ENCODE results near the gene AHCYL2. TPM values are rescaled to one million over a fixed set of nuclear protein-coding genes. Genes with fewer than 3 reads are reported as not detected.

The AHCYL2 gene
- total and polyA plus RNA-seq, 2 experiments from 2014 or later: 7.8 to 29.4 TPM

- DNase-seq (ENCODE audit: low spot score) (no peak), ATAC-seq (no peak)
- TF ChIP-seq ZNF462 (CRISPR knock-in tag; IDR thresholded peaks at IDR 0.05) (no peak), EZH2 (IDR thresholded peaks at IDR 0.05; ENCODE audit: low read depth, unreplicated experiment) (no peak), ETS1 (IDR thresholded peaks at IDR 0.05) (no peak), STAT1 (IDR thresholded peaks at IDR 0.05; ENCODE audit: unreplicated experiment) (no peak), ZNF331 (CRISPR knock-in tag; IDR thresholded peaks at IDR 0.05; ENCODE audit: low read depth) (no peak), REST (IDR thresholded peaks at IDR 0.05; ENCODE audit: unreplicated experiment) (no peak), CREB1 (CRISPR knock-in tag; IDR thresholded peaks at IDR 0.05; ENCODE audit: low read depth) (no peak), EZH2phosphoT487 (IDR thresholded peaks at IDR 0.05; ENCODE audit: unreplicated experiment) (no peak), JUNB (IDR thresholded peaks at IDR 0.05; ENCODE audit: unreplicated experiment) (no peak), CTCF (conservative IDR thresholded peaks at IDR 0.05; ENCODE audit: low read depth in 2 of 2) (no peak), NANOG (IDR thresholded peaks at IDR 0.05; ENCODE audit: borderline replicate concordance) (no peak), ZNF114 (CRISPR knock-in tag; IDR thresholded peaks at IDR 0.05) (no peak)
- Histone ChIP-seq H3K9me2 (ENCODE audit: insufficient read depth) (no peaks in the 10 kb centered on the region), H4K20me1 (replicated peaks; ENCODE audit: insufficient read depth) (0 out of 2 replicates have a peak, but pooled peaks cover 3% of the 10 kb centered on the region), H3K36me3 (ENCODE audit: insufficient read depth) (no peaks in the 10 kb centered on the region), H2AFZ (no peak overlapping the region), H3K27ac (ENCODE audit: low read depth) (no peak overlapping the region; the same call in 1 of the 2 replicates), H3K4me1 (ENCODE audit: insufficient read depth) (peaks cover 17% of the 10 kb centered on the region), H3K4me3 (no peak overlapping the region), H3K4me2 (no peak overlapping the region), H3F3A (replicated peaks; ENCODE audit: low read depth) (no peaks in the 10 kb centered on the region), H3K79me2 (replicated peaks; ENCODE audit: insufficient read depth) (no peaks in the 10 kb centered on the region), H3K27me3 (ENCODE audit: insufficient read depth) (no peaks in the 10 kb centered on the region)
- H3K4me1 Mint-ChIP-seq: peaks cover 20% of the 10 kb centered on the region
- no peaks in the 10 kb centered on the region for H3K36me3 Mint-ChIP-seq (ENCODE audit: low read depth)
- no peak overlapping the region for H3K27ac Mint-ChIP-seq
- H3K9me3 Mint-ChIP-seq: no peaks in the 10 kb centered on the region
- H3K4me3 Mint-ChIP-seq: no peak overlapping the region
- no peaks in the 10 kb centered on the region for H3K27me3 Mint-ChIP-seq (ENCODE audit: insufficient read depth, low read depth, poor library complexity)
Observed at GRCh38 chr7:129381710-129382484, 157.1 kb downstream of the AHCYL2 start.

All from GM23338 (cell line).